Measurements from ENCODE around the gene LMOD1.

DNA sequence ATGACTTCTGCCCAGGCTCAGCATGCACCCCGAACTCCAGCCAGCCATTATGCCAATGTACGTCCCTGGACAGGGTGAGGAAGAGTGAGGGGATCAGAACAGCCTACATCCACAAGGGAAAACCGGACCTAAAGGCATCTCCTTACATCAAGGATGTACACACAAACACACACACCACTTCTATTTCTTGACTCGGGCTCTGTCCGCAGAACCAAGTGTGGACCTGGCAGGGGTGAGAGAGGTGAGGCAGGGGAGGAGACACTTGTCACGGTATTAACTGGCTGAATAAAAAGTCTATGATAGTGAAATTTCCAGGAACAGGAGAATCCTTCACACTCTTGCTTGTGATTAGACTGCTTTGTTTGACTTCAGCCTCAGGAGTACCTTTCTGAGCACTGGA, 2.3 kb downstream of the LMOD1 start:
- TF ChIP-seq, protein P1, sequence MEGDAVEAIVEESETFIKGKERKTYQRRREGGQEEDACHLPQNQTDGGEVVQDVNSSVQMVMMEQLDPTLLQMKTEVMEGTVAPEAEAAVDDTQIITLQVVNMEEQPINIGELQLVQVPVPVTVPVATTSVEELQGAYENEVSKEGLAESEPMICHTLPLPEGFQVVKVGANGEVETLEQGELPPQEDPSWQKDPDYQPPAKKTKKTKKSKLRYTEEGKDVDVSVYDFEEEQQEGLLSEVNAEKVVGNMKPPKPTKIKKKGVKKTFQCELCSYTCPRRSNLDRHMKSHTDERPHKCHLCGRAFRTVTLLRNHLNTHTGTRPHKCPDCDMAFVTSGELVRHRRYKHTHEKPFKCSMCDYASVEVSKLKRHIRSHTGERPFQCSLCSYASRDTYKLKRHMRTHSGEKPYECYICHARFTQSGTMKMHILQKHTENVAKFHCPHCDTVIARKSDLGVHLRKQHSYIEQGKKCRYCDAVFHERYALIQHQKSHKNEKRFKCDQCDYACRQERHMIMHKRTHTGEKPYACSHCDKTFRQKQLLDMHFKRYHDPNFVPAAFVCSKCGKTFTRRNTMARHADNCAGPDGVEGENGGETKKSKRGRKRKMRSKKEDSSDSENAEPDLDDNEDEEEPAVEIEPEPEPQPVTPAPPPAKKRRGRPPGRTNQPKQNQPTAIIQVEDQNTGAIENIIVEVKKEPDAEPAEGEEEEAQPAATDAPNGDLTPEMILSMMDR (IDR thresholded peaks at IDR 0.05), result no peak
- TF ChIP-seq POLR2A (IDR thresholded peaks at IDR 0.05), result no peak
